Measurements from ENCODE around the gene EIF2S2. TPM values are rescaled to one million over a fixed set of nuclear protein-coding genes. Genes with fewer than 3 reads are reported as not detected.

Gene EIF2S2
- polyA plus RNA-seq, 2 of the 4 experiments (the other 2 are of a cell fraction) = 149 to 227 TPM

GRCh38 chr20:34045294-34045693 is 66.7 kb downstream of the EIF2S2 start (continued):
- TF ChIP-seq NR3C1 (IDR thresholded peaks at IDR 0.05) (no peak), EHF (CRISPR knock-in tag; IDR thresholded peaks at IDR 0.05) (no peak), E2F6 (IDR thresholded peaks at IDR 0.05; ENCODE audit: borderline replicate concordance, low read depth) (no peak), KDM1A (IDR thresholded peaks at IDR 0.05; ENCODE audit: low read depth) (no peak), PHF8 (IDR thresholded peaks at IDR 0.05; ENCODE audit: borderline replicate concordance, low read depth) (no peak), HOXB13 (CRISPR knock-in tag; IDR thresholded peaks at IDR 0.05; ENCODE audit: low read depth) (no peak)

- ATAC-seq (no peak), DNase-seq (ENCODE audit: low read depth in 1 of 2, low spot score in 1 of 2) (no peak), FAIRE-seq (no peak)
- Histone ChIP-seq H3K27ac (no peak overlapping the region), H3K4me1 (peaks cover 12% of the 10 kb centered on the region; the same call in 2 of the 3 replicates), H3K4me2 (no peak overlapping the region), H3K4me3 (no peak overlapping the region), H3K9me3 (no peaks in the 10 kb centered on the region)
- TF ChIP-seq ATOH8 (CRISPR knock-in tag; IDR thresholded peaks at IDR 0.05; ENCODE audit: low read depth) = no peak
- no peak for TF ChIP-seq CEBPB (IDR thresholded peaks at IDR 0.05)
- no peak for TF ChIP-seq HOXA7 (CRISPR knock-in tag; IDR thresholded peaks at IDR 0.05)
- TF ChIP-seq SREBF2 (IDR thresholded peaks at IDR 0.05) = no peak
- TF ChIP-seq ZC3H11A (IDR thresholded peaks at IDR 0.05) = no peak
- no peak for TF ChIP-seq FOSL2 (IDR thresholded peaks at IDR 0.05)
- TF ChIP-seq FOSL2 (CRISPR knock-in tag; IDR thresholded peaks at IDR 0.05) = no peak
- ChIA-PET POLR2A (no interaction called here), CTCF (interaction anchor here (2.8 to 4.1 kb wide), 2 partner anchors 26 kb away, joined by 16 read pairs; no protein-coding TSS in a partner anchor)
Measured at GRCh38 chr20:34043025-34043424, 69.0 kb downstream of the EIF2S2 start.

GRCh38 chr20:34042262-34042661 is 69.8 kb downstream of the EIF2S2 start:
- Histone ChIP-seq H3K9me3 (no peaks in the 10 kb centered on the region), H3K4me3 (no peak overlapping the region), H3K4me2 (no peak overlapping the region), H3K27ac (no peak overlapping the region), H3K4me1 (peaks cover 12% of the 10 kb centered on the region; the same call in 2 of the 3 replicates)
- ChIA-PET POLR2A (no interaction called here), CTCF (interaction anchor here (0.7 to 2.8 kb wide), 3 partner anchors 8 to 127 kb away, joined by 3 to 16 read pairs (median 4); no protein-coding TSS in a partner anchor)
- FAIRE-seq (no peak), DNase-seq (ENCODE audit: low read depth in 1 of 2, low spot score in 1 of 2) (no peak), ATAC-seq (no peak)
- 86% methylated on average over 4 of the region's 4 CpGs for WGBS (ENCODE audit: missing lambda C conversion rate)
- no peak for TF ChIP-seq RAD21 (conservative IDR thresholded peaks at IDR 0.05 in 1 of 2, IDR thresholded peaks at IDR 0.05 in 1 of 2)
- no peak for TF ChIP-seq TP53 (CRISPR knock-in tag; IDR thresholded peaks at IDR 0.05)
- no peak for TF ChIP-seq REST (IDR thresholded peaks at IDR 0.05)
- TF ChIP-seq HMGXB4 (CRISPR knock-in tag; IDR thresholded peaks at IDR 0.05; ENCODE audit: borderline replicate concordance) = no peak
- no peak for TF ChIP-seq EP300 (IDR thresholded peaks at IDR 0.05)
- TF ChIP-seq PBX3 (IDR thresholded peaks at IDR 0.05) = no peak
- no peak for TF ChIP-seq RNF2 (IDR thresholded peaks at IDR 0.05; ENCODE audit: borderline replicate concordance, low read depth)
- TF ChIP-seq HOXB13 (CRISPR knock-in tag; IDR thresholded peaks at IDR 0.05; ENCODE audit: low read depth) = no peak
- TF ChIP-seq TFCP2L1 (CRISPR knock-in tag; IDR thresholded peaks at IDR 0.05) = no peak
- TF ChIP-seq MAFK (IDR thresholded peaks at IDR 0.05; ENCODE audit: partially characterized antibody) = no peak
- no peak for TF ChIP-seq NPAS2 (CRISPR knock-in tag; IDR thresholded peaks at IDR 0.05; ENCODE audit: borderline replicate concordance)
- no peak for TF ChIP-seq FOSB (CRISPR knock-in tag; IDR thresholded peaks at IDR 0.05)
- TF ChIP-seq CTCF (IDR thresholded peaks at IDR 0.05) = no peak
- TF ChIP-seq ZFP36 (IDR thresholded peaks at IDR 0.05; ENCODE audit: borderline replicate concordance, partially characterized antibody) = no peak
- no peak for TF ChIP-seq RARB (CRISPR knock-in tag; IDR thresholded peaks at IDR 0.05)

All from A549 (cell line).